ENCODE measurements around the gene ABCD1. TPM values are rescaled to one million over a fixed set of nuclear protein-coding genes. Genes with fewer than 3 reads are reported as not detected.

The ABCD1 gene
- polyA plus RNA-seq, 2 of the 4 experiments (the other 2 are of a cell fraction) = 1.7 to 3.8 TPM

DNA sequence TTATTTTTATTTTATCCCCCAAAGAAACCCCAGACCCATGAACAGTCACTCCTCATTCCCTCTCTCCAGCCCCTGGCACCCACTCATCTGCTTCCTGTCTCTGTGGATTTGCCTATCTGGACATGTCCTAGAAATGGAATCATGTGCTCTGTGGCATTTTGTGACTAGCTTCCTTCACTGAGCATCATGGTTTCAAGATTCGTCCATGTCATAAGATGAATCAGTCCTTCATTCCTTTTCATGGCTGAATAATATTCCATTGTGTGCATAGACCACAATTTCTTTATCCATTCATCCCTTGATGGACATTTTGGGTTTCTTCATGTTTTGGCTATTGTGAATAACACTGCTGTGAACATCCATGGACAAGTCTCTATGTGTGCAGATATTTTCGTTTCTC lies 10.2 kb downstream of the ABCD1 start:
- Histone ChIP-seq H3K9me3 (no peaks in the 10 kb centered on the region), H3K4me2 (no peak overlapping the region), H3K4me1 (no peaks in the 10 kb centered on the region), H3K4me3 (no peak overlapping the region), H3K27ac (no peak overlapping the region)
- TF ChIP-seq EHF (CRISPR knock-in tag; IDR thresholded peaks at IDR 0.05) (no peak), SREBF2 (IDR thresholded peaks at IDR 0.05) (no peak), NFE2L2 (conservative IDR thresholded peaks at IDR 0.05; ENCODE audit: low read length) (no peak), CEBPB (IDR thresholded peaks at IDR 0.05) (no peak), HEYL (CRISPR knock-in tag; IDR thresholded peaks at IDR 0.05) (no peak), RFX5 (IDR thresholded peaks at IDR 0.05) (no peak), MYC (IDR thresholded peaks at IDR 0.05; ENCODE audit: borderline replicate concordance, low read length) (no peak), CBX2 (IDR thresholded peaks at IDR 0.05; ENCODE audit: borderline replicate concordance, low read depth) (no peak), TP53 (CRISPR knock-in tag; IDR thresholded peaks at IDR 0.05) (no peak), HOXB13 (CRISPR knock-in tag; IDR thresholded peaks at IDR 0.05; ENCODE audit: low read depth) (no peak), RAD21 (conservative IDR thresholded peaks at IDR 0.05 in 1 of 2, IDR thresholded peaks at IDR 0.05 in 1 of 2) (no peak), HOXA7 (CRISPR knock-in tag; IDR thresholded peaks at IDR 0.05) (no peak), HOXB5 (CRISPR knock-in tag; IDR thresholded peaks at IDR 0.05) (no peak), ZSCAN20 (CRISPR knock-in tag; IDR thresholded peaks at IDR 0.05) (no peak), SMC3 (IDR thresholded peaks at IDR 0.05) (no peak)
- TF ChIP-seq, protein P1, sequence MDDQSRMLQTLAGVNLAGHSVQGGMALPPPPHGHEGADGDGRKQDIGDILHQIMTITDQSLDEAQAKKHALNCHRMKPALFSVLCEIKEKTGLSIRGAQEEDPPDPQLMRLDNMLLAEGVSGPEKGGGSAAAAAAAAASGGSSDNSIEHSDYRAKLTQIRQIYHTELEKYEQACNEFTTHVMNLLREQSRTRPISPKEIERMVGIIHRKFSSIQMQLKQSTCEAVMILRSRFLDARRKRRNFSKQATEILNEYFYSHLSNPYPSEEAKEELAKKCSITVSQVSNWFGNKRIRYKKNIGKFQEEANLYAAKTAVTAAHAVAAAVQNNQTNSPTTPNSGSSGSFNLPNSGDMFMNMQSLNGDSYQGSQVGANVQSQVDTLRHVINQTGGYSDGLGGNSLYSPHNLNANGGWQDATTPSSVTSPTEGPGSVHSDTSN (IDR thresholded peaks at IDR 0.05) = no peak
- TF ChIP-seq, protein P2, sequence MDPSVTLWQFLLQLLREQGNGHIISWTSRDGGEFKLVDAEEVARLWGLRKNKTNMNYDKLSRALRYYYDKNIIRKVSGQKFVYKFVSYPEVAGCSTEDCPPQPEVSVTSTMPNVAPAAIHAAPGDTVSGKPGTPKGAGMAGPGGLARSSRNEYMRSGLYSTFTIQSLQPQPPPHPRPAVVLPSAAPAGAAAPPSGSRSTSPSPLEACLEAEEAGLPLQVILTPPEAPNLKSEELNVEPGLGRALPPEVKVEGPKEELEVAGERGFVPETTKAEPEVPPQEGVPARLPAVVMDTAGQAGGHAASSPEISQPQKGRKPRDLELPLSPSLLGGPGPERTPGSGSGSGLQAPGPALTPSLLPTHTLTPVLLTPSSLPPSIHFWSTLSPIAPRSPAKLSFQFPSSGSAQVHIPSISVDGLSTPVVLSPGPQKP (IDR thresholded peaks at IDR 0.05; ENCODE audit: low read depth, low read length) = no peak
- TF ChIP-seq, protein P3, sequence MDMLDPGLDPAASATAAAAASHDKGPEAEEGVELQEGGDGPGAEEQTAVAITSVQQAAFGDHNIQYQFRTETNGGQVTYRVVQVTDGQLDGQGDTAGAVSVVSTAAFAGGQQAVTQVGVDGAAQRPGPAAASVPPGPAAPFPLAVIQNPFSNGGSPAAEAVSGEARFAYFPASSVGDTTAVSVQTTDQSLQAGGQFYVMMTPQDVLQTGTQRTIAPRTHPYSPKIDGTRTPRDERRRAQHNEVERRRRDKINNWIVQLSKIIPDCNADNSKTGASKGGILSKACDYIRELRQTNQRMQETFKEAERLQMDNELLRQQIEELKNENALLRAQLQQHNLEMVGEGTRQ (IDR thresholded peaks at IDR 0.05) = no peak
- no peak for ATAC-seq
- no peak for DNase-seq (ENCODE audit: low read depth in 1 of 2, low spot score in 1 of 2)
- CTCF ChIA-PET = interaction anchor here (0.7 to 1.0 kb wide), 4 partner anchors 10 to 126 kb away, joined by 3 to 5 read pairs (median 4); no protein-coding TSS in a partner anchor
- FAIRE-seq = no peak
- 71% methylated on average over 2 of the region's 2 CpGs for WGBS (ENCODE audit: missing lambda C conversion rate)
- POLR2A ChIA-PET = interaction anchor here (0.5 kb wide), 1 partner anchor 207 kb away, joined by 5 read pairs; no protein-coding TSS in a partner anchor

DNA sequence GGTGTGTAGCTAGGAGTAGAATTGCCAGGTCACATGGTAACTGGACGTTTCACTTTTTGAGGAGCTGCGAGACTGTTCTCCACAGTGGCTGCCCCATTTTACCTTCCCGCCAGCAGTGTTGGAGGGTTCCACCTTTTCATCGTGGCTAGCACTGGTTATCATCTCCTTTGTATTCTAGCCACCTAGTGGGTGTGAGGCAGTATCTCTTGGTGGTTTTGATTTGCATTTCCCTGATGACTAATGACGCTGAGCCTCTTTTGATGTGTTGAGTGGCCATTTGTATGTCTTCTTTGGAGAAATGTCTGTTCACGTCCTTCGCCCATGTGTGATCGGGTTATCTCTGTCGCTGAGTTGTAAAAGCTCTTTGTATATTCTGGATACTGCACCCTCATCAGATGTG lies 10.6 kb downstream of the ABCD1 start:
- H3K27ac ChIP-seq = no peak overlapping the region
- H3K9me3 ChIP-seq = no peaks in the 10 kb centered on the region
- DNase-seq (ENCODE audit: low read depth in 1 of 2, low spot score in 1 of 2) = no peak
- ChIA-PET POLR2A (interaction anchor here (0.5 kb wide), 1 partner anchor 207 kb away, joined by 5 read pairs; no protein-coding TSS in a partner anchor), CTCF (interaction anchor here (1.0 kb wide), 1 partner anchor 17 kb away, joined by 3 read pairs; no protein-coding TSS in a partner anchor)
- 68% methylated on average over 9 of the region's 9 CpGs for WGBS (ENCODE audit: missing lambda C conversion rate)
- no peak for FAIRE-seq
- TF ChIP-seq HDAC2 (IDR thresholded peaks at IDR 0.05) (no peak), ESRRA (IDR thresholded peaks at IDR 0.05; ENCODE audit: borderline replicate concordance, low read length) (no peak), POLR2AphosphoS2 (conservative IDR thresholded peaks at IDR 0.05; ENCODE audit: low read length) (no peak), NR3C1 (IDR thresholded peaks at IDR 0.05) (no peak), NFE2L2 (conservative IDR thresholded peaks at IDR 0.05; ENCODE audit: low read length) (no peak), HOXB13 (CRISPR knock-in tag; IDR thresholded peaks at IDR 0.05; ENCODE audit: low read depth) (no peak), FOSB (CRISPR knock-in tag; IDR thresholded peaks at IDR 0.05) (no peak), RCOR1 (IDR thresholded peaks at IDR 0.05; ENCODE audit: low read depth, low read length) (no peak), CBX8 (IDR thresholded peaks at IDR 0.05) (no peak), MAZ (IDR thresholded peaks at IDR 0.05; ENCODE audit: borderline replicate concordance, low read depth, low read length) (no peak), SMC3 (IDR thresholded peaks at IDR 0.05) (no peak), RARB (CRISPR knock-in tag; IDR thresholded peaks at IDR 0.05) (no peak), ZNF302 (CRISPR knock-in tag; IDR thresholded peaks at IDR 0.05) (no peak)
- TF ChIP-seq, protein P4, sequence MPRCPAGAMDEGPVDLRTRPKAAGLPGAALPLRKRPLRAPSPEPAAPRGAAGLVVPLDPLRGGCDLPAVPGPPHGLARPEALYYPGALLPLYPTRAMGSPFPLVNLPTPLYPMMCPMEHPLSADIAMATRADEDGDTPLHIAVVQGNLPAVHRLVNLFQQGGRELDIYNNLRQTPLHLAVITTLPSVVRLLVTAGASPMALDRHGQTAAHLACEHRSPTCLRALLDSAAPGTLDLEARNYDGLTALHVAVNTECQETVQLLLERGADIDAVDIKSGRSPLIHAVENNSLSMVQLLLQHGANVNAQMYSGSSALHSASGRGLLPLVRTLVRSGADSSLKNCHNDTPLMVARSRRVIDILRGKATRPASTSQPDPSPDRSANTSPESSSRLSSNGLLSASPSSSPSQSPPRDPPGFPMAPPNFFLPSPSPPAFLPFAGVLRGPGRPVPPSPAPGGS (IDR thresholded peaks at IDR 0.05) = no peak
- TF ChIP-seq, protein P2 (IDR thresholded peaks at IDR 0.05; ENCODE audit: low read depth, low read length) = no peak
- H3K4me2 ChIP-seq = no peak overlapping the region
- H3K4me3 ChIP-seq = no peak overlapping the region
- ATAC-seq = peak; percentile 57 to 66; a peak in 3 of 6 replicates
- no peaks in the 10 kb centered on the region for H3K4me1 ChIP-seq

All from A549 (cell line).